Hepatocyte (in vitro differentiated cells): Measurements from ENCODE around the gene C8A. TPM values are rescaled to one million over a fixed set of nuclear protein-coding genes. Genes with fewer than 3 reads are reported as not detected.

Source experiments
- DNase-seq: peaks from one replicate; pipeline ENCODE4 v3.0.0-alpha.2; 2016; ENCODE audit warnings: low spot score
- H2AFZ ChIP-seq: fragments of 200-600 bp; sonication (generic); 2 replicates; pipeline ENCODE4 v1.6.0; 2016; ENCODE audit warnings: antibody characterized with exemption, mild to moderate bottlenecking
- H3K27ac ChIP-seq: fragments of 200-600 bp; sonication (generic); 2 replicates; pipeline ENCODE4 v1.5.1; 2016; ENCODE audit warnings: mild to moderate bottlenecking
- H3K27me3 ChIP-seq: fragments of 200-600 bp; sonication (generic); 2 replicates; pipeline ENCODE4 v1.6.1; 2016
- H3K36me3 ChIP-seq: fragments of 200-600 bp; sonication (generic); replicated peaks from 2 replicates; pipeline ENCODE4 v1.5.1; 2016; ENCODE audit warnings: low read depth; ENCODE audit not compliant: insufficient read depth
- H3K4me1 ChIP-seq: fragments of 200-600 bp; sonication (generic); 2 replicates; pipeline ENCODE4 v1.5.1; 2016; ENCODE audit warnings: mild to moderate bottlenecking, moderate library complexity; ENCODE audit not compliant: insufficient read depth
- H3K4me2 ChIP-seq: fragments of 200-600 bp; sonication (generic); 2 replicates; pipeline ENCODE4 v1.6.0; 2016
- H3K4me3 ChIP-seq: fragments of 200-600 bp; sonication (generic); 2 replicates; pipeline ENCODE4 v1.5.1; 2016; ENCODE audit warnings: mild to moderate bottlenecking
- H3K79me2 ChIP-seq: fragments of 200-600 bp; sonication (generic); 2 replicates; pipeline ENCODE4 v1.6.0; 2017; ENCODE audit warnings: mild to moderate bottlenecking
- H3K9me2 ChIP-seq: fragments of 200-600 bp; sonication (generic); replicated peaks from 2 replicates; pipeline ENCODE4 v1.6.0; 2017; ENCODE audit warnings: mild to moderate bottlenecking; ENCODE audit not compliant: insufficient read depth
- H3K9me3 ChIP-seq: fragments of 200-600 bp; sonication (generic); 2 replicates; pipeline ENCODE4 v1.5.1; 2016; ENCODE audit warnings: low read depth, mild to moderate bottlenecking
- H4K20me1 ChIP-seq: fragments of 200-600 bp; sonication (generic); 2 replicates; pipeline ENCODE4 v1.6.0; 2016; ENCODE audit warnings: mild to moderate bottlenecking; ENCODE audit not compliant: insufficient read depth, poor library complexity, severe bottlenecking
- EZH2 ChIP-seq: fragments of 200-600 bp; sonication (generic); IDR thresholded peaks from 2 replicates; pipeline ENCODE4 v1.6.1; 2016; ENCODE audit warnings: antibody characterized with exemption, mild to moderate bottlenecking, borderline replicate concordance
- EZH2phosphoT487 ChIP-seq: fragments of 200-600 bp; sonication (generic); IDR thresholded peaks from one replicate; pipeline ENCODE4 v1.6.1; 2018; ENCODE audit warnings: antibody characterized with exemption, mild to moderate bottlenecking, low read depth, moderate library complexity; ENCODE audit not compliant: unreplicated experiment, severe bottlenecking
- WGBS: methylation state at CpG from one replicate; pipeline ENCODE4 v1.1.6; 2016; ENCODE audit warnings: low lambda C conversion rate; ENCODE audit errors: missing lambda C conversion rate; 5-methylcytosine and 5-hydroxymethylcytosine counted together
- polyA plus RNA-seq: library from polyadenylated mRNA; unstranded; fragments of >200 nt; fragmentation: Nextera tagmentation; extraction: Ambion mirVana; gene quantifications from 2 replicates; pipeline ENCODE4 v1.2.1, GENCODE V29; 2016
- total RNA-seq: library from RNA; depleted of rRNA; stranded (reverse); fragments of >200 nt; gene quantifications from 2 replicates; pipeline ENCODE4 v1.2.3, GENCODE V29; 2014
- TF ChIP-seq, protein P1 (sequence below): fragments of 200-600 bp; sonication (generic); IDR thresholded peaks from 2 replicates; pipeline ENCODE4 v1.5.1; 2016; ENCODE audit warnings: antibody characterized with exemption, mild to moderate bottlenecking; ENCODE audit not compliant: poor library complexity

C8A gene
- total and polyA plus RNA-seq, 2 experiments from 2014 or later, result 6.1 to 8.2 TPM

GRCh38 chr1:56958526-56958925 lies 103.9 kb downstream of the C8A start:
- H3K4me2 ChIP-seq, result peak overlapping the region; percentile 26
- no peaks in the 10 kb centered on the region for H3K36me3 ChIP-seq
- peaks cover 24% of the 10 kb centered on the region for H3K4me1 ChIP-seq
- no peaks in the 10 kb centered on the region for H3K79me2 ChIP-seq
- no peaks in the 10 kb centered on the region for H3K9me3 ChIP-seq
- no peaks in the 10 kb centered on the region for H3K27me3 ChIP-seq
- peak overlapping the region; percentile 48 for H3K27ac ChIP-seq
- H3K9me2 ChIP-seq, result no peaks in the 10 kb centered on the region
- DNase-seq, result peak; percentile 63
- H4K20me1 ChIP-seq, result no peaks in the 10 kb centered on the region
- 11% methylated on average over 2 of the region's 2 CpGs for WGBS
- TF ChIP-seq, protein P1, sequence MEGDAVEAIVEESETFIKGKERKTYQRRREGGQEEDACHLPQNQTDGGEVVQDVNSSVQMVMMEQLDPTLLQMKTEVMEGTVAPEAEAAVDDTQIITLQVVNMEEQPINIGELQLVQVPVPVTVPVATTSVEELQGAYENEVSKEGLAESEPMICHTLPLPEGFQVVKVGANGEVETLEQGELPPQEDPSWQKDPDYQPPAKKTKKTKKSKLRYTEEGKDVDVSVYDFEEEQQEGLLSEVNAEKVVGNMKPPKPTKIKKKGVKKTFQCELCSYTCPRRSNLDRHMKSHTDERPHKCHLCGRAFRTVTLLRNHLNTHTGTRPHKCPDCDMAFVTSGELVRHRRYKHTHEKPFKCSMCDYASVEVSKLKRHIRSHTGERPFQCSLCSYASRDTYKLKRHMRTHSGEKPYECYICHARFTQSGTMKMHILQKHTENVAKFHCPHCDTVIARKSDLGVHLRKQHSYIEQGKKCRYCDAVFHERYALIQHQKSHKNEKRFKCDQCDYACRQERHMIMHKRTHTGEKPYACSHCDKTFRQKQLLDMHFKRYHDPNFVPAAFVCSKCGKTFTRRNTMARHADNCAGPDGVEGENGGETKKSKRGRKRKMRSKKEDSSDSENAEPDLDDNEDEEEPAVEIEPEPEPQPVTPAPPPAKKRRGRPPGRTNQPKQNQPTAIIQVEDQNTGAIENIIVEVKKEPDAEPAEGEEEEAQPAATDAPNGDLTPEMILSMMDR, result no peak
- TF ChIP-seq EZH2phosphoT487 (no peak), EZH2 (no peak)
- H2AFZ ChIP-seq, result no peak overlapping the region
- no peak overlapping the region for H3K4me3 ChIP-seq

GRCh38 chr1:56961426-56961825 lies 106.8 kb downstream of the C8A start:
- no peak overlapping the region for H3K4me3 ChIP-seq
- no peaks in the 10 kb centered on the region for H4K20me1 ChIP-seq
- no peaks in the 10 kb centered on the region for H3K27me3 ChIP-seq
- WGBS, result 87% methylated on average over 10 of the region's 10 CpGs
- TF ChIP-seq, protein P1, result no peak
- TF ChIP-seq EZH2phosphoT487 (no peak), EZH2 (no peak)
- H2AFZ ChIP-seq, result no peak overlapping the region
- H3K9me2 ChIP-seq, result no peaks in the 10 kb centered on the region
- peaks cover 18% of the 10 kb centered on the region for H3K4me1 ChIP-seq
- no peaks in the 10 kb centered on the region for H3K36me3 ChIP-seq
- no peak overlapping the region for H3K27ac ChIP-seq
- no peak for DNase-seq
- H3K4me2 ChIP-seq, result no peak overlapping the region
- H3K9me3 ChIP-seq, result no peaks in the 10 kb centered on the region
- no peaks in the 10 kb centered on the region for H3K79me2 ChIP-seq

DNA sequence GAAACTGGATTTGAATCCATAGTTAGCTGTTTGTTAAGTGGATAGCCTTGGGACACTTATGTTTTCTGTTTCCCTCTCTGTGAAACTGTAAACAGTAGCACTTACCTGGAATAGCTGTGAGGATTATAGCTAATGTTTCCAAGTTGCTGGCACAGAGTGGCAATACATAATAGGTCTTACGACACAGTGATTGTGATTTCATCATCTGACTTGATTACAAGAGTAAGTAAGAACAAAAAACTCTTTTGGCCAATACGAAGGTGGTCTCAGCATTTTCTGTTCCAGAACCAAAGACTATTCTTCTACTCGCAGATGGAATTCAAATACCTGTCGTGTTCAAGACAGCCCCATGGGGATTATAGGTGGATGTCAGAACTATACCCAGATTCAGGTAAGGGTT lies 109.1 kb downstream of the C8A start:
- no peak for DNase-seq
- Histone ChIP-seq H2AFZ (no peak overlapping the region), H3K79me2 (no peaks in the 10 kb centered on the region), H3K36me3 (no peaks in the 10 kb centered on the region), H3K9me2 (no peaks in the 10 kb centered on the region), H3K4me1 (peaks cover 15% of the 10 kb centered on the region), H3K4me3 (no peak overlapping the region), H3K4me2 (no peak overlapping the region), H4K20me1 (no peaks in the 10 kb centered on the region), H3K27me3 (no peaks in the 10 kb centered on the region), H3K9me3 (no peaks in the 10 kb centered on the region), H3K27ac (no peak overlapping the region)
- no peak for TF ChIP-seq EZH2phosphoT487
- TF ChIP-seq EZH2, result no peak
- TF ChIP-seq, protein P1, result no peak
- 90% methylated on average over 4 of the region's 4 CpGs for WGBS

DNA sequence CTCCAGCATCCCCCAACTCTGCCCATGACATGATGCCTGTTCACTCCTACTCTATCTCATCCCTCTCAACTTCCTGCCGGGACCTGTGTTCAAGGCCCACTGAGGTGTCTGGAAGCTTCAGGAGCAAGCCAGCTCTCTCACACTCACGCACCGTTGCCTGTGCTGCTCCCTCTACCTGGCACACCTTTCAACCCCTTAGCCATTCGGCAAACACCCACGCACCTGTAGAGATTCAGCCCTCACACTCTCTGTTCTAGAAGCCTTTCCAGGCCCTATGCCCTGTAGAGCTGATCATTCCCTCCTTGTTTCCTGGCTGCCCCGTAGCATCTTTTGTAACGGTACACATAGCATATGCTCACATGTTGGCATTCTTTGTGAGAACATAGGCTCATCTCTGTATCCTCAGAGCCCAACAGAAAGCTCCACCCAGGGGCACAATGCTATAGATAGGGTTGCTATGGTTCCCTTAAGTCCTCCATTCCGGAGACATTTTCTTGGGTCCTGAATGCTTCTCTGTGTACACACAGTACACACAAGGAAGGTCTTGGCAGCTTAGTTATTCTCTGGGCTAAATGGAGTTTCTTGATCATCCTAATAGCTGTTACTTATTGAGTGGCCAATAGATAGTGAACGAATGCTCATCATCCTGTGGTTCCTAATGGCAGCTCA lies 109.9 kb downstream of the C8A start:
- TF ChIP-seq, protein P1, result no peak
- no peak for TF ChIP-seq EZH2
- TF ChIP-seq EZH2phosphoT487, result no peak
- no peaks in the 10 kb centered on the region for H3K36me3 ChIP-seq
- H4K20me1 ChIP-seq, result no peaks in the 10 kb centered on the region
- no peak overlapping the region for H3K4me3 ChIP-seq
- peaks cover 10% of the 10 kb centered on the region for H3K4me1 ChIP-seq
- no peak overlapping the region for H2AFZ ChIP-seq
- H3K9me3 ChIP-seq, result no peaks in the 10 kb centered on the region
- H3K27ac ChIP-seq, result no peak overlapping the region
- no peaks in the 10 kb centered on the region for H3K27me3 ChIP-seq
- 87% methylated on average over 9 of the region's 9 CpGs for WGBS
- DNase-seq, result peak; percentile 21
- H3K79me2 ChIP-seq, result no peaks in the 10 kb centered on the region
- no peaks in the 10 kb centered on the region for H3K9me2 ChIP-seq
- H3K4me2 ChIP-seq, result no peak overlapping the region
